Hypothalamus (tissue), 51 donors: ENCODE measurements around the gene HK1.
"Not testable (repeated sequence)": the region's sequence is repeated elsewhere in the genome, so short reads cannot be mapped to it uniquely, and the experiment has no call there.

Experiments
- DNase-seq, 51 donors: peaks; one replicate each; lab custom pipeline; 2025; lab: John Stamatoyannopoulos, UW

Gene HK1

DNA sequence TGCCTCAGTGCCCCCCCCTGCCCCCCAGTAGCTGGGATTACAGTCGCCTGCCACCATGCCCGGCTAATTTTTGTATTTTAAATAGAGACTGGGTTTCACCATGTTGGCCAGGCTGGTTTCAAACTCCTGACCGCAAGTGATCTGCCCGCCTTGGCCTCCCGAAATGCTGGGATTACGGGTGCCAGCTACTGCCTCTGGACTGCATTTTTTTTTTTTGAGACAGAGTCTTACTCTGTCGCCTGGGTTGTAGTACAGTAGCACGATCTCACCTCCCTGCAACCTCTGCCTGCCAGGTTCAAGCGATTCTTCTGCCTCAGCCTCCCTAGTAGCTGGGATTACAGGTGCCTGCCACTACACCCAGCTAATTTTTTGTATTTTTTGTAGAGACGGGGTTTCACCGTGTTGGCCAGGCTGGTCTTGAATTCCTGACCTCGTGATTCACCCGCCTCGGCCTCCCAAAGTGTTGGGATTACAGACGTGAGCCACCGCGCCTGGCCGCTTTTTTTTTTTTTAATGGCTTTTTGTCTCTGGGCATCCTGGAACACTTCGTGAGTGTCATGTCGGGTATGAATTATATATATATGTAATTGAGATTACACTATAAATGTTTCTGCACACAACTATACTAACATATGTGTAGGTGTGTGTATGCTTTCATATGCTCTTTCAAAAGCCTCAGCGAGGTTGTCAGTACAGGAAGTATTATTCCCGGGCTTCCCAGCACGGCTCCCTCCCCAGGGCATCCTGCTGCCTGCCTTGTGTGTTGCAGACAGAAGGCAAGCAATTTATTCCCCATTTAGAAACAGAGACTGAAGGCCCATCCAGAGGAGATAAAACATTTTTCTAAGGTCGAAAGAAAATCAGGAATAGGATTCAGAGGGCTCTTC lies 47.6 kb downstream of the HK1 start:
- DNase-seq = not testable (repeated sequence)

DNA sequence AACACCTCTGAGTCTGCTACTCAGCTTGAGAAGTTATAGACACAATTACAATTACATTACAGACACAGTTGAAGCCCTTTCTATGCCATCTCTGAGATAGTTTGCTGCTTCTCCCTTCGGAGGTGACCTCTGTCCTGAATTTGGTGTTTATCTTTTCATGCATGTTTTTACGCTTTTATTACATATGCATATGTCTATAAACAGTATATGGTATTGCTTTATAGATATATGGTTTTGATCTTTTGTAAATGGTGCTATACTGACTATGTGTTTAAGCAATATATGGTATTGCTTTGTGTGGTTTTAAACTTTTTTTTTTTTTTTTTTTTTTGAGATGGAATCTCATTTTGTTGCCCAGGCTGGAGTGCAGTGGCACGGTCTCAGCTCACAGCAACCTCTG lies 48.4 kb downstream of the HK1 start:
- DNase-seq = no peak

DNA sequence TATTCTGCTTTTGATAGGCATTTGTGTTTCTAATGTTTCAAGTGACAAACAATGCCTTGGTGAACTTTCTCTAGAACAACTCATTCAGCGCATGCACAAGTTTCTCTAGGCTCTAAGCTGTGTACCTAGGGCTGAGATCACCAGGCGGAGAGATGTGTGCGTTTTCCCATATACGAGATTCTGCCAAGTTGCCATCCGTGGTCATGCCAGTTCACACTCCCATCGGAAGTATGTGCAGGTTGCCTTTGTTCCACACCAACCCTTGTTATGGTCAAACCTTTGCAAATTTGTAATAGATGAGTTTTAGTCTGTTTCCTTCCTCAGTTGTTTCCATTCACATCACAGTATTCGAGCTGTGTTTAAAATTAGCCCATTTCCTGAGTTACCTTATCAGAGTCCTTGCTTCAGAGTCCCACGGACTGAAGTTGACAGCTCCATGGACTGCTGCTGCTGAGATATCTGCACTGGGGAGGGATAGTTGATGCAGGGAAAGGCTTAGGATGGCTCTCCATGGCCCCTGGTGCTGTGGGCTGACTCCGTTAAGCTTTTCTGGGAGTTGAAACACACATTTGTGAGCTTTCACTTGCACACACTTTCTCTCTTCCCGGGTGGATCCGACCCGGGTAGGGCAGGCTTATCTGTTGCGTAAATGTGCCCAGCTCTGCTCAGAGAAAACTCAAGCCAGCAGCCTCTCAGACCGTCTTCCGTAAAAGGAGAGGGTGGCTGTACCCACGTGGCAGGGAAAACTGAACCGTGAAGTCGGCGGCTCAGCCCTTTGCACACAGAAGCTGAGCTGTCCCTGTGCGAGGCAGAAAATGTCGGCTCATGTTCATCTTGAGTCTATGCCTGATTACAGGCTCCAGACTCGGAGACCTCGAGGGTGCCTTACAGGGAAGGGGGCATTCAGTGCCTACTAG lies 49.4 kb downstream of the HK1 start:
- DNase-seq = peak in 39 of 51 donors; percentile 12 to 73 (median 52)

DNA sequence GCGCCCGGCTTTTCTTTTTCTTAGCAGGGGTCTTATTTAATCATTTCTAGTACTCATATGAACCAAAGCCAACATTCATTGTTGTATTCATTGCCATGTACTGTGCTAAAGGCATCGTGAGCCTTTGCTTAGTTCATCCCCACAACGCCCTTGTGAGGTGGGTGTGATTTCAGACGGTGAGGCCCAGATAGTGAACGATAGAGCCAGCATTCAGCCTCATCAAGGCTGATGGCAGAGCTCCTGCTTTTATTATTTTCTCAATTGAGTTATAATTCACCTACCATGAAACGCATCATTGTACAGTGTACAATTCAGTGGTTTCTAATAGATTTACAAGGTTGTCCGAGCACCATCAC lies 50.1 kb downstream of the HK1 start:
- no peak for DNase-seq

DNA sequence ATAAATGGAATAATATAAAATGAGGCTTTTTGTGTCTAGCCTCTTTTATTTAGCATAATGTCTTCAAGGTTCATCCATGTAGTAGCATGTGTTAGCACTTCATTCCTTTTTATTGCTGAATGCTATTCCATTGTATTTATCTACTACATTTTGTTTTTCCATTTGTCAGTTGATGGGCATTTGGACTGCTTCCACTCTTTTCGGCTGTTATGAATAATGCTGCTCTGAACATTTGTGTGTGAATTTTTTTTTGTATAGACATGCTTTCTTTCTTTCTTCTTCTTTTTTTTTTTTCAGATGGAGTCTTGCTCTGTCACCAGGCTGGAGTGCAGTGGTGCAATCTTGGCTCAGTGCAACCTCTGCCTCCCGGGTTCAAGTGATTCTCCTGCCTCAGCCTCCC lies 50.6 kb downstream of the HK1 start:
- not testable (repeated sequence) for DNase-seq

DNA sequence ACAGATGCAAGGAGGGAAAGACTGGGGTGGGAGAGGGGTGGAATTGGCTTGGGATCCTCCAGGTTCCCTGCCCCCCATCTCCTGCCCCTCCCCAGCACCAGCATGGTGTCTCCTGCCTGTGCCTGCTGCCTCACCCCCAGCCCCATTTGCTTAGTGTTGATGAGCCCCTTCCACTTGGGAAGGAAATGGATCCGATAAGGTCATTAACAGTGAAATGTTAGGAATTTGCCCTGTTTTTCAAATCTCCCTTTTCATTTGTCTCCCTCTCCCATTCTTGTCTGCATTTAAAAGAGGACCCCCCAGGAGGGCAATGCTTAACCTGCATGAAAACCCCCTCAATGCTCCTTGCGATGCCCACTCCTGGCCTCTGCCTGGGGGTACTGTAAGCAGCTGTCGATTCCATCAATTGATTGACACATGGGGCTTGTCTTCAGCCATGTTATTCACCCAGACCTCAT lies 51.5 kb downstream of the HK1 start:
- no peak for DNase-seq

DNA sequence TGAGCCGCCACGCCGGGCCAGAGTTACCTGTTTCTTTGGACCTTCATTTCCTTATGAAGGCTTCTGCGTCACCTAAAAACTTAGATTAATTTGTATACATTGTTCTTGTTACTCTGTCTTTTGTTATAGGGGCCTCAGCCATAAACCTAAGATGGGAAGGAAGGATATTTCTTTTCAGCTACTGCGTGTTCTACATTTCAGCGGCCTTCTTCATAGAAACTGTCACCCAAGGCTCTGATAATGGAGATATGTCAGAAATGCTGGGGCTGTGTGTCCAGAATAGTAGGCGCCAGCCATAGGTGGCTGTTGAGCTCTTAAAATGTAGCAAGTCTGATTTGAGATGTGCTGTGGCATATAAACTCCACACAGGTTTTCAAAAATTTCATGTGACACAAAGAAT lies 52.9 kb downstream of the HK1 start:
- no peak for DNase-seq

DNA sequence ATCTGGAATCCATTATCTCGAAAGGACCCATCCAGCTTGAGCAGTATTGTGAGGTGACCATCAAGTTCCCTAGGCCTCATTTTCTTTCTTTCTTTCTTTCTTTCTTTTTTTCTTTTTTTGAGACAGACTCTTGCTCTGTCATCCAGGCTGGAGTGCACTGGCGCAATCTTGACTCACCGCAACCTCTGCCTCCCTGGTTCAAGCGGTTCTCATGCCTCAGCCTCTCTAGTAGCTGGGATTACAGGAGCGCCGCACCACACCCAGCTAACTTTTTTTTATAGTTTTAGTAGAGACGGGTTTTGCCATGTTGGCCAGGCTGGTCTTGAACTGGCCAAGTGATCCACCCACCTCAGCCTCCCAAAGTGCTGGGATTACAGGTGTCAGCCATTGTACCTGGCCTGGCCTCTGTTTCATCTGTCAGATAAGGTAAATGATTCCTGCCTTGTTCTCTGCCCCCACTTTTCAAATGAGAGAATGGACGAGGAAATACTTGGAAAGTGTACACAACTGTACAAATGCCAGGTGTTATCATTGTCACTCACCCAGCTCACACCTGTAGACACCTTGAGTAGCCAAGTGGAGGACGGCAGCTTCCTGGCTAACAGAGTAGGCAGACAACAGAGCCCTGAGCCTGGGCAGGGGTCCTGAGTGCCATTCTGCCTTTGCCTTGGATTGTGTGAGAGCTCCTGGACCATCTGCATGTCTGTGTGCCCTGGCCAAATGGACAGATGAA lies 54.1 kb downstream of the HK1 start:
- DNase-seq = no peak

DNA sequence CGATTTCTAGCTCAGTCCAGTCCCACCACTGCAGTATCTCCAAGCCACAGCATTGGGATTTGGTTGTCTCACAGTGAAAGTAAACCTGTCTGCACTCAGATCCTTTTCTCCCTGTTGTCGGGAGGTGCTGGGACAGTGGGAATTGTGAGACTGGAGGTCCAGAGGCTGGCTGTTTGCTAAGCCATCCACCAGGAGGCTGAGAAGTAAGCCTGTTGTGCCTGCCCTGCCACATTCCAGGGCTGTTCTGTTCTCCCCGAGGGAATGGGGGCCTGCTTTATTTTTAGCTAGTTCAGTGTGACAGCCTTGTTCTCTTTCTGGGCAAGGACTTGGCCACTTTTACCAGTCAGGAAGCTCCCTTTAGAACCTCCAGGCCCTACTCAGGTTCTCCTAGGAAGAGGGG lies 54.9 kb downstream of the HK1 start:
- DNase-seq = peak in 1 of 51 donors; percentile 3

DNA sequence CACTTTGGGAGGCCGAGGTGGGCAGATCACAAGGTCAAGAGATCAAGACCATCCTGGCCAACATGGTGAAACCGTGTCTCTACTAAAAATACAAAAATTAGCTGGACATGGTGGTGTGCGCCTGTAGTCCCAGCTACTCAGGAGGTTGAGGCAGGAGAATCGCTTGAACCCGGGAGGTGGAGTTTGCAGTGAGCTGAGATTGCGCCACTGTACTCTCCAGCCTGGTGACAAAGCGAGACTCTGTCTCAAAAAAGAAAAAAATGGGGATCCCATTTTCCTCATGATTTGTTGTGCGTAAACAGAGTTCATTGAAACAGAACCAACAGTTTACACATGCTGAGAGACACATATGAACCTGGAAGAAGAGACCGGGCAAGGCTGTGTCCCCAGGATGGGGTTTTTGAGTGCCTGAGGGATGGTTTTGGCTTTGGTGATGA lies 55.6 kb downstream of the HK1 start:
- not testable (repeated sequence) for DNase-seq

DNA sequence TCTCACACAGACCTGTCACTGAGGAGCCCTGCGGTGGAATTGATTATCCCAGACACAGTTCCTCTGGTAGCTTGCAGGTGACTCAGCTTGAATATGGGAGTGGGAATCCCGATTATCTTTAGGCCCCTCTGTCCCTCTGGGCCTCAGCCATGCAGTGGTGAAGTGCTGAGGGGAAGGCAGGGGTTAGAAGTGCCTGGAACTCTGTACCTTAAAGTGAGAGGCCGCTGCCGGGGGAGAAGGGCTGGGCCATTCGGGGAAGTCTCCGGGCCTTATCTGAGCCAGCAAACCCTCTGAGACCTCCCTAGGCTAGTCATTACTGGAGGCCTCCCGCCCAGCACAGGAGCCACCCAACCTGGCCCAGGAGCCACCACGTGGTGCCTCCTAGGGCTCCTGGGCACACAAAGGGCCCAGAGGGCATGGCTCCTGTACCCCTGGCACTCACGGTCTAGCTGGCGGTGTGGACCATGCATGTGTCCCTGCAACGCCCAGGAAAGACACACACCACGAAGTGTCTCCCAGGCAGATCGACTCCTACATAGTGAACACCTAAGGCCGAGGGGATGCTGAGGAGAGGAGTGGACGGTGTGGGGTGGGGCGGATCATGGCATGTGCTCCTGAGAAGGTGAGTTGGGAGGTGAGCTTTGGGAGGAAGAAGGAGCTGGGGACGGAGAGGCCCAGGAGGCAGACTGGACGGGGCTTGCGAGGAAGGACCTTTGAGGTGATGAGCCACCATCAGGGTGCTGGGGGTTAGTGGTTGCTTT lies 56.2 kb downstream of the HK1 start:
- DNase-seq = no peak

DNA sequence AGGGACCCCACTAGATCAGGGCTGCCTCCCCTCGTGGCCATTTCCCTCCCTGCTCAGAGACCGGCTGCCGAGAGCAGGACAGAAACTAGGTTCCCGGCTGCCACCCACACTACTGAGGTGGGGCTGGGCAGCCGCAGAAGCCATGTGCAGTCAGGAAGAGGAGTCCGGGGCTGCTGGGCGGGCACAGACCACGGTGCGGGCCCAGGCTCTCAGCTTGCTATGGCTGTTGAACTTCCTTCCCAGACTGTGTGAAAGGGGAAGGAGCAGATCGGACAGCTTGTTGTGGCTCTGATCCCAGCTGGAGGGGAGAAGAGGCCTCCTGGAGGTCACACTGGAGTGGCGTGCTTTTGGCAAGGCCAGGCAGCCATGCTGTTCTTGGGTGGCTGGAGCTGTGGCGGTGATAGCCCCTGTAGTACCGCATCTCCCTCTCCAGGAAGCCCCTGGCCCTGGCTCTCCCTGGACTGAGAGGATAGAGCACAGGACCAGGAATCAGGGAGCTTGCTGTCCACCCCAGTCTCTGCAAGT lies 56.8 kb downstream of the HK1 start:
- peak in 21 of 51 donors; percentile 11 to 50 (median 31) for DNase-seq

DNA sequence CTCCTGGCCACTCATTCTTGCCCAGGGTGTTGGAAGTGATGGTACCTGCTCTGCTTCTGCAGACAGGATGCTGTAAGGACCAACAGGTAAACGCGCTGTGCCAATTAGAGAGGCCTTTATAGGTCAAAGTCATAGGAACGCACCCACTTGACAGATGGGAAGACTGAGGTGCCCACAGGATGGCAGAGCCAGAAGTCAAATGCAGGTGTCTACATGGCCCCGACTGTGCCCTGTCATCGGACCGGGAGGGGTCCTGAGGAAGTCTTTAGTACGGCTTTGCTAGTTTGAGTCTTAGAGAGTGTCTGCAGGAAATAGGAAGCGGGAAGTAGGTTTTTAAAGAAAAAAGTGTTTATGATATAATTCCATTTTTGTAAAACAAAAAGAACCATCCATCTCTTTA lies 57.3 kb downstream of the HK1 start:
- DNase-seq = no peak

DNA sequence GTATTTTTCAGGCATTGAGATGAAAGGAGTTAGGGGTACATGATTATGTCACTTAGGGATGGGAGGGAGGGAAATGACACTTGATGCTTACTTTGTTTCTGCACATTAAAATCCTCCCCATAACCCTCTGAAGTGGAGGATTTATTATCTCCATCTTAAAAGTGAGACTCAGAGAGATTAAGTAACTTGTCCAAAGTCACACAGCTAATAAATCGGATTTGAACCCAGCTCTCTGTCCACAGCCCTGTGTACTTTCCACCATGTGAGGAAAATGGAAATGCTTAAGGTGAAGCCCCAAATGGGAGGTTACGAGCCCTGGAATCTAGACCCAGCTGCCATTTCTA lies 58.6 kb downstream of the HK1 start:
- DNase-seq = no peak

DNA sequence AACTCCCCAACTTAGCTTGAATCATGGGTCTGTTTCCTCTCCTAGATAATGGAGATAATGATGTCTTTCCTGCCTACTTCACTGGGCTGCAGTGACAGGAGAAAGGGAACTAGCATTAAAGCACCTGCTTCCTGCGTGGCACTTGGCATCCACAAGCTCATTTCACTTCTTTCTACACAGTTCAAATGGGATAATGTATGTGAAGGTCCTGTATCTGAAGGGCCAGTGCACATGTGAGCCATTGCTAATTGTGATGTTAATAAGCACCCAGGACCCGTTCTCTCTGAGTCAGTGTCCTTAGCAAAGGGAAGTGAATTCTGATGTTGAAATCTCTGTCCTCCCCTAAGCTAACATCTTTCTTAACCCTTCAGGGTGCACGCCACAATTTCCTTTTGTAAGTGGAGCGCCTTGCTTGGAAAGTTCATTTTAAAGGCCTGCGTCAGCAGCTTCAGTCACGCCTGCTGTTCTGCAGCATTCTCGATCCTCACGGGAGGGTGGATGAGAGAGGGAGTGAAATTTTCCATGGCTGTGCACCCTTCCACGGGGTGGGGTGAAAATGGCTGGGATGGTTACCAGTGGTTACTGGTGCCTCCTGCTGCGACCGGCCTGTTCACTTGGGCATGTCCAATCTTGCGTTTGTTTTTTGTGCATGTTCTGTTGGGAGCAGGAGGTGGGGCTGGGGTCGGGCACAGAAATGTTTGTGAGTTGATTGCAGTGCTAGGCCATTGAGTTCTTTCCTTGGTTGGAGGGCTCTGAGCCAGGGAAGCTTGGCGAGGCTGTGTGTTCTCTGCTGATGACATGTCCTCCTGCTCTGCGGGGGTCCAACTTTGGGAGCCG lies 59.2 kb downstream of the HK1 start:
- DNase-seq = peak in 2 of 51 donors; percentile 20 to 32

DNA sequence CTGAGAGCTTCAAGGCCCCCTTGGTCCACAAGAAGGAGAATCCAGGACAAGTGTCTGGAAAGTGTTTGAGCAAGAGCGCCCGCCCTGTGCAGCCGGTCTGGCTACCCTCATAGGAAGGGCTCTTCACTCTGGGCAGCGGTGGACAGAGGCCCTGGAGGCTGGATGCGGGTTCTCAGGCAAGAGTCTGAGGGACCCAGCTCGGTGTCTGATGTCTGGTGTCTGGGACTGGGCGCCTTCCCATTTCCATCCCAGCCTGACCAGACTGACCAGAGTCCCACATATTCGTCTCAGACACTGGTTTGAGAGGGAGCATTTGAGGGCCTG lies 59.8 kb downstream of the HK1 start:
- DNase-seq = peak in 1 of 51 donors; percentile 36

DNA sequence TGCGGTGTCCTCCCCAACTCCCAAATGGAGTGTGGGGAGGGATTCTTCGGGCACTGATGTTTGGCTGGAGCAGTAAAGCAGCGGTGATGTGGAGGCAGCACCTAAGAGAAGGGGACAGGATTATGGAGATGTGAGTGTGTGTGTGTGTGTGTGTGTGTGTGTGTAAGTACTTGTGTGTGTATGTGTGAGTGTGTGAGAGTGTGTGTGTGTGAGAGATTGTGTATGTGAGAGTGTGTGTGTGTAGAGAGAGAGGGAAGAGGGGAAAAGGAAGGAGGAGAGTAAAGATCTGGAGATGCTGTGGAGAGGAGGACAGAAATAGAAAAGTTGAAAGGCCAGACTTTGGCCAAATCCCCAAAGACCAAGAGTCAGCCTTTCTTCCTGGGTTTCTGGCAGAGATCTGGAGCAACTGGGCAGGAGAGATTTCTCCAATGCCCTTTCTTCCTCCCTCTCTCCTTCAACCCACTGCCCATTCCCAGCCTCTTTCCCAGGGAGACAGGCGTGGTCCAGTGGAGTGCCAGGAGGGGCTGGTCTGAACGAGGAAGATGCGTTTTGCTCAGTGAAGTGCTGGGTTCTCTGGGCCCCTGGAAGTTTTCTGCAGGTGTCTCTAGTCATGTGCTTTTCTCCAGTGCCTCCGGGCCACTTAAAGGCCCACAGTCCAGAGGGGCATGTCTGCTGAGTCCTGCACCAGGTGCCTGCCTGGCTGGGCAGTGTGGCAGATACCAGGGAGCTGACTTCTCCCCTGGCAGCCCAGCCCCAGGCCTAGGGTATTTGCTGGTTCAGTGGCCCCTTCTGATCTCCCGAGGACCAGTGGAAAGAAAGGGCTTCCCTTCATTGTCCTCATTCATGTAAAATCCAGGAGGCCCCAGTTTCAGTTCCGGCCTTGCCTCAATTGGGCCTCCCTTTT lies 60.5 kb downstream of the HK1 start:
- DNase-seq = no peak

DNA sequence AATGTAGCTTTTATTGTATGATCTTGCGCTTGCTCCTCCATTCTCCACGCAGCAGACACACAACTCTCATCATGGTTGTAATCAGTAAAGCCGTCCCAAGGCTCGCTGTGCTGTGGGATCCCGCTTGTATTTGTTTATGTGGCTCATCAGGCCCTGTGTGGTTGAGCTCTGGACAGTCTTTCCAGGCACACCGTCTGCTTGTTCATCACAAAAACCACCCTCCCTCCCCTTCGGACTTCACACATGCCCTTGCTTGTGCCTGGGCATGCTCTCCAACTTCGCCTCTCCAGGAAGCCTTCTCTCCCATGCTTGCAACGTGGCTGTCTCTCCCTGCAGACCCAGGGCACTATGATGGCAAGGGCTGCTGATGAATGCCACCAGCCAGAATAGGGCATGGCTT lies 62.4 kb downstream of the HK1 start:
- DNase-seq = no peak
